ENCODE results near the gene IGF2BP2. TPM values are rescaled to one million over a fixed set of nuclear protein-coding genes. Genes with fewer than 3 reads are reported as not detected.

IGF2BP2 gene
- 48.1 and 68.4 TPM in 2 replicates for total RNA-seq

GRCh38 chr3:185825006-185825638, at the start of gene IGF2BP2:
IGF2BP2 (minus strand) TSS chr3:185825042; CDS start chr3:185824960, 82 bp downstream.

Other genes starting within 250 kb of the IGF2BP2 start
- gene SENP2, start 238.7 kb downstream of the IGF2BP2 start, total RNA-seq: 39.0 and 60.6 TPM in 2 replicates
- gene TRA2B, start 113.0 kb upstream of the IGF2BP2 start, total RNA-seq: 334 and 451 TPM in 2 replicates

Data from epithelial cell of umbilical artery (primary cell).